Breast epithelium (tissue), 4 donors: ENCODE data around the gene ARHGEF2. TPM values are rescaled to one million over a fixed set of nuclear protein-coding genes. Genes with fewer than 3 reads are reported as not detected.
A peak's percentile ranks its signal among the peaks of the same experiment; 100 is the strongest.

Experiments used
- DNase-seq, 2 donors: peaks; one replicate each; pipeline ENCODE4 v3.0.0-alpha.2; 2019; ENCODE audit warnings: low spot score in 2 of 2
- H3K27ac ChIP-seq, 2 donors: fragments of 200-600 bp; sonication (generic) in 1 of 2; one replicate each; pipeline ENCODE4 v1.5.1; 2016 to 2019; ENCODE audit warnings: mild to moderate bottlenecking in 1 of 2
- H3K27me3 ChIP-seq, 2 donors: fragments of 200-600 bp; sonication (generic) in 1 of 2; one replicate each; pipeline versions ENCODE4 v1.5.1 to v1.6.0; 2017 to 2019; ENCODE audit warnings: control low read depth in 1 of 2, mild to moderate bottlenecking in 1 of 2
- H3K36me3 ChIP-seq: fragments of 200-600 bp; one replicate; pipeline ENCODE4 v1.5.1; 2019
- H3K4me1 ChIP-seq, 2 donors: fragments of 200-600 bp; sonication (generic); one replicate each; pipeline ENCODE4 v1.5.1; 2016 to 2019; ENCODE audit warnings: control low read depth in 1 of 2
- H3K4me3 ChIP-seq, 3 donors: fragments of 200-600 bp; sonication (generic); 1 replicate in 2 of 3; 2 replicates in 1 of 3; pipeline ENCODE4 v1.5.1; 2016 to 2019; ENCODE audit warnings: mild to moderate bottlenecking in 3 of 3, moderate library complexity in 2 of 3
- H3K9me3 ChIP-seq, 2 donors: fragments of 200-600 bp; sonication (generic) in 1 of 2; one replicate each; pipeline ENCODE4 v1.5.1; 2016 to 2019; ENCODE audit warnings: control low read depth in 1 of 2
- CTCF ChIP-seq, 3 donors: fragments of 450-650 bp; IDR thresholded peaks; one replicate each; pipeline ENCODE4 v1.5.1; 2016 to 2017; ENCODE audit warnings: antibody characterized with exemption in 3 of 3, mild to moderate bottlenecking in 3 of 3, moderate library complexity in 3 of 3
- POLR2A ChIP-seq: fragments of 450-650 bp; IDR thresholded peaks from one replicate; pipeline ENCODE4 v1.6.1; 2016; ENCODE audit warnings: antibody characterized with exemption, mild to moderate bottlenecking, moderate library complexity
- POLR2AphosphoS5 ChIP-seq, 3 donors: sonication (generic); formaldehyde crosslinking; IDR thresholded peaks; one replicate each; pipeline ENCODE4 v1.6.1; 2017; ENCODE audit warnings: antibody characterized with exemption in 3 of 3
- intact Hi-C: fragments of 100-400 bp; cut with DNase I; formaldehyde crosslinking; loops from one replicate; pipeline ENCODE4 v1.15.1; 2023; ENCODE audit warnings: low total_unique reads
- total RNA-seq, 3 donors: library from RNA; depleted of rRNA; stranded (reverse); fragments of >200 nt; gene quantifications; one replicate each; pipeline ENCODE4 v1.1.0, GENCODE V29; 2016

ARHGEF2 gene
- total RNA-seq, 3 donors from 2014 or later, result 81.8 to 93.7 (median 90.4) TPM

GRCh38 chr1:156021093-156021428, 42.7 kb upstream of the ARHGEF2 start:
- no peak for DNase-seq
- Histone ChIP-seq H3K27ac (peak overlapping the region in 1 of 2 donors; percentile 94), H3K27me3 (no peaks in the 10 kb centered on the region), H3K4me1 (no peaks in the 10 kb centered on the region), H3K4me3 (peak overlapping the region; percentile 89 to 95 (median 89)), H3K36me3 (no peaks in the 10 kb centered on the region), H3K9me3 (no peaks in the 10 kb centered on the region)
- intact Hi-C loops, result no loop called here
- TF ChIP-seq CTCF (IDR thresholded peaks at IDR 0.05) (no peak), POLR2A (no peak), POLR2AphosphoS5 (IDR thresholded peaks at IDR 0.05) (no peak)

DNA sequence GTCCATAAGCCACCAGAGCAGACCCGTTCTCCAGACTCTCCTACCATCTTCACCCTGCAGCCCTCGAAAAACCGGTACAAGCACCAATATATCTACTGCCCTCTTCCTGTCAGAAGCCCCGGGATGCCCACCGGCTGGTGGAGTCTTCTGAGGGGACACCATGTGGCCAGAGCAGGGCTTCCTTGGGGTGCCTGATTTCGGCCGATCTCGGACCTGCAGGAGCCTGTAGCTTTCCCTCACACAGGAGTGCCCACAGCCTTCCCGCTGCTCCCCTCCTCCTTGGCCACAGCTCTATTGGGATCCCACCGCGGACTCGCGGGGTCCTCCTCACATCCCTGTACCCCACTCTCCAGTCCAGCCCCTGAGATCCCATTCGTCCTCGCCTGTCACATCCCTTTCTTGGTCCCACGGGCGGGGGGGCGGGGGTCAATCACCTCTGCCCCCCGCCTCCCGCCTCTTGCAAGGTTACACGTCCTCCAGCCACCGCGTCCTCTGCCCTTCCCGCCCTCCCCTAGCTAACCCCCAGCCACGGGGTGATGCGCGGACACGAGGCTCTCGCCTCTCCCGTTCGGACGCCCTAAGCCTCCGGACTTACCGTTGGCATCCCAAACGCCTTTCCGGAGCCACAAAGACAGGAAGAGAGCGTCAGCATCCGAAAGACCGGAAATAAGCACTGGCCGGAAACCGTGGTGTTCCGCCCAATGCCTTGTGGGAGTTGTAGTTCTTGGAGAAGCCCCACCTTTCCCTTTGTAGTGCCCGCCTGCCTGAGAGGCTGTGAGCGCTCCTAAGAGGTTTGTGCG, 42.1 kb upstream of the ARHGEF2 start, which contains the start of gene SSR2:
TSS of gene SSR2 (minus strand) at position 659 of the 800 bp plus-strand sequence. CDS start 784 bp downstream, outside the sequence.
- H3K27ac ChIP-seq, result peak within 1 kb of the TSS; percentile 92 to 94
- DNase-seq, result peak; percentile 78 to 84
- intact Hi-C loops, result no loop called here
- H3K36me3 ChIP-seq, result no peaks in the 10 kb centered on the region
- no peak for TF ChIP-seq POLR2A
- peak; percentile 80 to 90 (median 81) for TF ChIP-seq POLR2AphosphoS5 (IDR thresholded peaks at IDR 0.05)
- TF ChIP-seq CTCF (IDR thresholded peaks at IDR 0.05), result no peak
- no peaks in the 10 kb centered on the region for H3K27me3 ChIP-seq
- H3K9me3 ChIP-seq, result no peaks in the 10 kb centered on the region
- no peaks in the 10 kb centered on the region for H3K4me1 ChIP-seq
- H3K4me3 ChIP-seq, result peak within 1 kb of the TSS; percentile 89 to 95 (median 89)

DNA sequence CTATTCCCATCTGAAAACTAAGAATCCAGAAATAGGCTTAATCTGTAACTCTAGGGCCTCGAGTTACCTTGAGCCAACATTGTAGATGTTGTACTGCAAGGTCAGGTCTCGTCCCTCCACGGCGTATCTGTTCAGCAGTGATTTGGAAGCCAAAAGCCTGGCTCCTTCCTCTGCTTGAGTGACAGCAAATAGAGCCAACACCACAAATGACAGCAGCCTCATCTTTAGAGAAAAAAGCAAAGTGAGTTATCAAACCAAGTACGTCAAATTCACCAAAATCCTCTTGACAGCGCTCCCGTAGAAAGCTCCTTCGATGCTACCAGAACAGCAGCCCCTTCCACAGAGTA, 41.6 kb upstream of the ARHGEF2 start:
- Histone ChIP-seq H3K4me3 (peak overlapping the region; percentile 89 to 95 (median 89)), H3K36me3 (no peaks in the 10 kb centered on the region), H3K4me1 (no peaks in the 10 kb centered on the region), H3K27ac (peak overlapping the region; percentile 92 to 94), H3K27me3 (no peaks in the 10 kb centered on the region), H3K9me3 (no peaks in the 10 kb centered on the region)
- DNase-seq, result no peak
- TF ChIP-seq POLR2A, result no peak
- TF ChIP-seq POLR2AphosphoS5 (IDR thresholded peaks at IDR 0.05), result no peak
- no peak for TF ChIP-seq CTCF (IDR thresholded peaks at IDR 0.05)
- intact Hi-C loops, result no loop called here

DNA sequence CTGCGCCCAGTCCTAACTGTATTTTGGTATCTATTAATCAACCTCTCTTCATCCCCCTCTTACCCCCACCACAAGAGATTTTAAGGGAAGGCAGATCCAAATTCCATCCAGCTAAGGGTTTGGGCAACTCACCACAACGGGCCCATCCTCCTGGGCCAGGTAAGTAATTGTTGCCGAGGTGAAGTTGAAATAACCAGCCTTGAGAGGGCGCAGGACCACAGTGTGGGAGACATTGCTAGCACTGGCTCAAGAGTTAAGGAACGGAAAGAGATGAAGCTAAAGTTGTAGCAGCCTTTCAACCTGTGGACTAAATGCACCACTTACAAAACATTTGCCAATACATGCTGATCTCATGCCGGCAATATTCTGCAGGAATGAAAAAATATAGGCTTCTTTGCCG, 36.5 kb upstream of the ARHGEF2 start:
- Histone ChIP-seq H3K4me1 (no peaks in the 10 kb centered on the region), H3K27ac (no peak overlapping the region), H3K36me3 (no peaks in the 10 kb centered on the region), H3K4me3 (no peak overlapping the region), H3K27me3 (no peaks in the 10 kb centered on the region), H3K9me3 (no peaks in the 10 kb centered on the region)
- no peak for DNase-seq
- TF ChIP-seq CTCF (IDR thresholded peaks at IDR 0.05), result no peak
- no peak for TF ChIP-seq POLR2AphosphoS5 (IDR thresholded peaks at IDR 0.05)
- no peak for TF ChIP-seq POLR2A
- intact Hi-C loops, result no loop called here

GRCh38 chr1:156012051-156012817, 33.9 kb upstream of the ARHGEF2 start:
- Histone ChIP-seq H3K27ac (no peak overlapping the region), H3K36me3 (no peaks in the 10 kb centered on the region), H3K27me3 (no peaks in the 10 kb centered on the region), H3K9me3 (no peaks in the 10 kb centered on the region), H3K4me3 (no peak overlapping the region), H3K4me1 (no peaks in the 10 kb centered on the region)
- TF ChIP-seq CTCF (IDR thresholded peaks at IDR 0.05) (no peak), POLR2A (no peak), POLR2AphosphoS5 (IDR thresholded peaks at IDR 0.05) (no peak)
- intact Hi-C loops, result no loop called here
- no peak for DNase-seq
